ENCODE data around the gene DENND4A. TPM values are rescaled to one million over a fixed set of nuclear protein-coding genes. Genes with fewer than 3 reads are reported as not detected.

DENND4A gene
- total and polyA plus RNA-seq, 2 experiments from 2014 or later = 5.6 to 10.9 TPM

GRCh38 chr15:65795663-65796216 lies 3.6 kb upstream of the DENND4A start:
- WGBS, 2 experiments (ENCODE audit: low coverage in 1 of 2, low lambda C conversion rate in 2 of 2, missing lambda C conversion rate in 2 of 2) = 69 to 74% methylated on average over 3 of the region's 3 CpGs
- Histone ChIP-seq H3K9me3 (ENCODE audit: low read depth) (no peaks in the 10 kb centered on the region), H3K36me3 (ENCODE audit: low read depth) (no peaks in the 10 kb centered on the region), H3K27ac (no peak overlapping the region), H3K4me1 (ENCODE audit: insufficient read depth) (peaks cover 13% of the 10 kb centered on the region), H3K79me2 (ENCODE audit: insufficient read depth) (peaks cover 9% of the 10 kb centered on the region), H3F3A (ENCODE audit: insufficient read depth) (peaks cover 12% of the 10 kb centered on the region; the same call in 1 of the 2 replicates), H3K4me3 (no peak overlapping the region), H3K9me2 (ENCODE audit: insufficient read depth) (no peaks in the 10 kb centered on the region), H3K9ac (no peak overlapping the region), H2AFZ (no peak overlapping the region), H4K20me1 (ENCODE audit: insufficient read depth) (no peaks in the 10 kb centered on the region), H3K27me3 (replicated peaks; ENCODE audit: insufficient read depth) (no peaks in the 10 kb centered on the region), H3K4me2 (ENCODE audit: unreplicated experiment) (no peak overlapping the region)
- no peak for TF ChIP-seq EZH2 (IDR thresholded peaks at IDR 0.05; ENCODE audit: insufficient read depth, poor library complexity, severe bottlenecking)
- no peak for TF ChIP-seq EZH2phosphoT487 (IDR thresholded peaks at IDR 0.05; ENCODE audit: insufficient read depth, low read depth)
- no peak for DNase-seq
- in situ Hi-C loops (cut with MboI) = no loop called here

DNA sequence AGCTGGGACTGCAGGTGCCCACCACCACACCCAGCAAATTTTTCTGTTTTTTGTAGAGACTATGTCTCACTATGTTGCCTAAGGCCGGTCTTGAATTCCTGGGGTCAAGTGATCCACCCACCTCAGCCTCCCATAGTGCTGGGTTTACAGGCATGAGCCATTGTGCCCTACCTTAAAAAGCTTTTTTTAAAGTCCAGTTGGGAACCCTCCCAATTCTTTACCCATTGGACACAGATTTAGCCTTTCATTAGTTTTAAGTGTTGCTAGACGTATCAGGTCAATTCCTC lies 1.7 kb upstream of the DENND4A start:
- Histone ChIP-seq H3K9ac (no peak overlapping the region), H3K9me3 (ENCODE audit: low read depth) (no peaks in the 10 kb centered on the region), H3K4me3 (no peak overlapping the region), H3K79me2 (ENCODE audit: insufficient read depth) (peaks cover 29% of the 10 kb centered on the region), H2AFZ (no peak overlapping the region), H3K9me2 (ENCODE audit: insufficient read depth) (no peaks in the 10 kb centered on the region), H3K36me3 (ENCODE audit: low read depth) (no peaks in the 10 kb centered on the region), H4K20me1 (ENCODE audit: insufficient read depth) (no peaks in the 10 kb centered on the region), H3K4me2 (ENCODE audit: unreplicated experiment) (no peak overlapping the region), H3K4me1 (ENCODE audit: insufficient read depth) (peaks cover 22% of the 10 kb centered on the region), H3K27ac (no peak overlapping the region), H3K27me3 (replicated peaks; ENCODE audit: insufficient read depth) (no peaks in the 10 kb centered on the region), H3F3A (ENCODE audit: insufficient read depth) (peaks cover 12% of the 10 kb centered on the region; the same call in 1 of the 2 replicates)
- in situ Hi-C loops (cut with MboI) = no loop called here
- no peak for DNase-seq
- TF ChIP-seq EZH2 (IDR thresholded peaks at IDR 0.05; ENCODE audit: insufficient read depth, poor library complexity, severe bottlenecking) (no peak), EZH2phosphoT487 (IDR thresholded peaks at IDR 0.05; ENCODE audit: insufficient read depth, low read depth) (no peak)
- WGBS, 2 experiments (ENCODE audit: low coverage in 1 of 2, low lambda C conversion rate in 2 of 2, missing lambda C conversion rate in 2 of 2) = 95 to 96% methylated on average over 2 of the region's 2 CpGs

DNA sequence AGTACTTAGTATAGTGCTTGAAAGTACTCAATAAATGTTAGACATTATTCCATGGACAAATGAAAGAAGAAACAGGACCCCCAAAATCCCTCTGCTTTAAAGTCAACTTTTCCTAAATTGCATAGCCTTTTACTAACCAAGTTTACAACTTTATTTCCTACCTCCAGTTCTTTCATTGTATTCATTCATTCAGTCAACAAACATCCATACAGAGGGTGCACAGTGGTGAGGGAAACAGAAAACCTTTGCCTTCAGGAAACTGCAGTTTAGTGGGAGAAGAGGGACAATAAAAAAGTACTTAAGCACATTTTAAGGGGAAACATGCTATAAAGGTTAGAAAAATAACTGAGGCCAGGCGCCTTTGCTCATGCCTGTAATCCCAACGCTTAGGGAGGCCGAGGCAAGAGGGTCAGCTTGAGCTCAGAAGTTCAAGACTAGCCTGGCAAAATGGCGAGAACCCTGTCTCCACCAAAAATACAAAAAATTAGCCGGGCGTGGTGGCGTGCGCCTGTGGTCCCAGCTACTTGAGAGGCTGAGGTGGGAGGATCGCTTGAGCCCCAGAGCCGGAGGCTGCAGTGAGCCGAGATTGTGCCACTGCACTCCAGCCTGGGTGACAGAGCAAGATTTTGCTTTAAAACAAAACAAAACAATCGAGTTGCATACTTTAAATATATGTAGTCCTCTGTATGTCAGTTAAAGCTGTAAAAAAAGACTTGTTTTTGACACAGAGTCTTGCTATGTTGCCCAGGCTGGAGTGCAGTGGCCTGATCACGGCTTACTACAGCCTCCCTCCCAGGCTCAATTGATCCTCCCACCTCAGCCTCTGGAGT lies 1.1 kb upstream of the DENND4A start:
- H2AFZ ChIP-seq = peak overlapping the region; percentile 91
- WGBS, 2 experiments (ENCODE audit: low coverage in 1 of 2, low lambda C conversion rate in 2 of 2, missing lambda C conversion rate in 2 of 2) = 93 to 95% methylated on average over 13 of the region's 13 CpGs
- peak overlapping the region; percentile 89 for H3K9ac ChIP-seq

DNA sequence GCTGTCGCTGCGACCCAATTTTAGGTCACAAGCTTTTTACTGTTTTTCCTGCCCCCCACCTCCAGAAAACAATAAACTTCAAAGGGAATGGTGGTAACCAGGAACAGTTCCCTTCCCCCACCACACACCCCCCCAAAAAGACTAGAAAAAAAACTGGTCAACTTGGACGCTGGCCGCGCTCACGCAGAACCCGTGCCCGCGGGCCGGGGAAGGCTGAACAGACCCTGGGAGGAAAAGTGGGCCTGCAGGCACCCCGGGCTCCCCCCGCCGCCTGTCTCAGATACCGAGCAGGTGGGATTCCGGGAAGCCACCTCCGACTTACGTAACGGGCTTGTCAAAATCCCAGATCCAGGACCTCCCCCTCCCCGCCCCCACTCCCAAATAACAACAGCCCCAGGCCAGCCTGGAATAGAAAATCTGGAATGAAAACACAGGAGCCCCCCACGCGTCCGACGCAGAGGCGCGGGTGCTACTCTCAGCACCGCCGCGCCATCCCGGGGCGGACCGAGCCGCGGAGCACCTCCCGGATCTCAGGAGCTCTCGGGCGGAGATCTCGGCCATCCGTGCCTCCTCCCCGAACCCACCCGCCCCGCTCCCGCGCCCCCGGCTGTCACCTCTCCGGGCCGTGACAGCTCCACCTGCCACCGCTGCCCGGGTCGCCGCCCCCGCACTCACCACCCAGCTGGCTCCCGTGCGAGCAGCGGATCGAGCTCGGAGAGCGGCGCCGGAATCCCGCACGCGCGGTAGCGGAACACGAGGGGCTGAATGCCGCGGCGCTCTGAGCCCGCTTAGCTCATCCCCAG lies 557 bp downstream of the DENND4A start:
- Histone ChIP-seq H2AFZ (peak overlapping the region; percentile 72), H3K79me2 (ENCODE audit: insufficient read depth) (peaks cover 44% of the 10 kb centered on the region), H3K4me3 (peak overlapping the region; percentile 87), H3K27me3 (replicated peaks; ENCODE audit: insufficient read depth) (no peaks in the 10 kb centered on the region), H4K20me1 (ENCODE audit: insufficient read depth) (no peaks in the 10 kb centered on the region), H3K9me3 (ENCODE audit: low read depth) (no peaks in the 10 kb centered on the region), H3K4me2 (ENCODE audit: unreplicated experiment) (peak overlapping the region; percentile 92), H3K9ac (peak overlapping the region; percentile 89), H3K36me3 (ENCODE audit: low read depth) (no peaks in the 10 kb centered on the region), H3F3A (ENCODE audit: insufficient read depth) (peaks cover 13% of the 10 kb centered on the region), H3K27ac (peak overlapping the region; percentile 83), H3K9me2 (ENCODE audit: insufficient read depth) (no peaks in the 10 kb centered on the region), H3K4me1 (ENCODE audit: insufficient read depth) (peaks cover 31% of the 10 kb centered on the region)
- WGBS, 2 experiments (ENCODE audit: low coverage in 1 of 2, low lambda C conversion rate in 2 of 2, missing lambda C conversion rate in 2 of 2) = 0 to 1% methylated on average over 48 to 56 of the region's 69 CpGs
- peak; percentile 63 for DNase-seq
- in situ Hi-C loops (cut with MboI) = no loop called here
- TF ChIP-seq EZH2 (IDR thresholded peaks at IDR 0.05; ENCODE audit: insufficient read depth, poor library complexity, severe bottlenecking) (no peak), EZH2phosphoT487 (IDR thresholded peaks at IDR 0.05; ENCODE audit: insufficient read depth, low read depth) (no peak)

More for the DNA sequence above, 1.1 kb upstream of the DENND4A start:
- peaks cover 24% of the 10 kb centered on the region for H3K4me1 ChIP-seq (ENCODE audit: insufficient read depth)
- peak overlapping the region; percentile 93 for H3K4me2 ChIP-seq (ENCODE audit: unreplicated experiment)
- H3K9me3 ChIP-seq (ENCODE audit: low read depth) = no peaks in the 10 kb centered on the region
- peak overlapping the region; percentile 79 for H3K4me3 ChIP-seq
- peaks cover 35% of the 10 kb centered on the region for H3K79me2 ChIP-seq (ENCODE audit: insufficient read depth)
- H3K27me3 ChIP-seq (replicated peaks; ENCODE audit: insufficient read depth) = no peaks in the 10 kb centered on the region
- TF ChIP-seq EZH2 (IDR thresholded peaks at IDR 0.05; ENCODE audit: insufficient read depth, poor library complexity, severe bottlenecking) (no peak), EZH2phosphoT487 (IDR thresholded peaks at IDR 0.05; ENCODE audit: insufficient read depth, low read depth) (no peak)
- no peak for DNase-seq
- H3K9me2 ChIP-seq (ENCODE audit: insufficient read depth) = no peaks in the 10 kb centered on the region
- H3K36me3 ChIP-seq (ENCODE audit: low read depth) = no peaks in the 10 kb centered on the region
- no peaks in the 10 kb centered on the region for H4K20me1 ChIP-seq (ENCODE audit: insufficient read depth)
- H3K27ac ChIP-seq = peak overlapping the region; percentile 83
- in situ Hi-C loops (cut with MboI) = no loop called here
- peaks cover 12% of the 10 kb centered on the region; the same call in 1 of the 2 replicates for H3F3A ChIP-seq (ENCODE audit: insufficient read depth)

All from GM23248 (cell line).